Caki2 (cell line): ENCODE data around the gene ANKRD11. TPM values are rescaled to one million over a fixed set of nuclear protein-coding genes. Genes with fewer than 3 reads are reported as not detected.
"Not testable (repeated sequence)": the region's sequence is repeated elsewhere in the genome, so short reads cannot be mapped to it uniquely, and the experiment has no call there.

ENCODE experiments used
- DNase-seq: peaks from one replicate; pipeline ENCODE4 v3.0.0-alpha.2; 2015; ENCODE audit warnings: low read depth
- in situ Hi-C: cut with HindIII; loops from 2 replicates; pipeline ENCODE4 v1.10.0; 2016; ENCODE audit warnings: low sequenced_read_pairs, low pct_unique_long_range_greater_than_20kb, mixed read lengths
- total RNA-seq: library from RNA; depleted of rRNA; stranded (reverse); fragments of >200 nt; shearing (Covaris generic); gene quantifications from 2 replicates; pipeline ENCODE4 v1.2.3, GENCODE V29; 2014; ENCODE audit warnings: low replicate concordance

The ANKRD11 gene
- total RNA-seq, 1 experiment from 2014 or later: 56.3 TPM

- DNase-seq: no peak
- in situ Hi-C loops: no loop called here
These were observed 123.5 kb downstream of the ANKRD11 start for GRCh38 chr16:89366561-89367537.

- in situ Hi-C loops: no loop called here
- DNase-seq: no peak
These were observed 124.4 kb downstream of the ANKRD11 start for GRCh38 chr16:89365996-89366395.

- in situ Hi-C loops: no loop called here
- DNase-seq: peak; percentile 49
These were observed 125.3 kb downstream of the ANKRD11 start for GRCh38 chr16:89365044-89365467.

GRCh38 chr16:89364606-89365005 lies 125.8 kb downstream of the ANKRD11 start:
- in situ Hi-C loops: no loop called here
- no peak for DNase-seq

- peak; percentile 58 for DNase-seq
- in situ Hi-C loops: no loop called here
These were observed 126.6 kb downstream of the ANKRD11 start for GRCh38 chr16:89363621-89364393.

GRCh38 chr16:89362540-89363223 lies 127.7 kb downstream of the ANKRD11 start:
- DNase-seq, in situ Hi-C loops: not testable (repeated sequence)

GRCh38 chr16:89361751-89362539 lies 128.4 kb downstream of the ANKRD11 start:
- in situ Hi-C loops: no loop called here
- DNase-seq: no peak

GRCh38 chr16:89360760-89361435 lies 129.5 kb downstream of the ANKRD11 start:
- in situ Hi-C loops: no loop called here
- no peak for DNase-seq

GRCh38 chr16:89359264-89360147 lies 130.9 kb downstream of the ANKRD11 start:
- no peak for DNase-seq
- in situ Hi-C loops: no loop called here

GRCh38 chr16:89358030-89359005 lies 132.0 kb downstream of the ANKRD11 start:
- in situ Hi-C loops: no loop called here
- DNase-seq: no peak

- no peak for DNase-seq
- in situ Hi-C loops: no loop called here
These were observed 133.1 kb downstream of the ANKRD11 start for GRCh38 chr16:89357055-89357816.

GRCh38 chr16:89355686-89356085 lies 134.7 kb downstream of the ANKRD11 start:
- in situ Hi-C loops: no loop called here
- no peak for DNase-seq

GRCh38 chr16:89355007-89355406 lies 135.4 kb downstream of the ANKRD11 start:
- DNase-seq: no peak

GRCh38 chr16:89354325-89354724 lies 136.0 kb downstream of the ANKRD11 start:
- in situ Hi-C loops: no loop called here
- no peak for DNase-seq

More at GRCh38 chr16:89355007-89355406, 135.4 kb downstream of the ANKRD11 start:
- in situ Hi-C loops: no loop called here
